ENCODE results near the gene FOXN4. TPM values are rescaled to one million over a fixed set of nuclear protein-coding genes. Genes with fewer than 3 reads are reported as not detected.

FOXN4 gene
- polyA plus RNA-seq, 1 donor from 2014 or later: 0.14 TPM

- Histone ChIP-seq H3K9me2 (ENCODE audit: insufficient read depth, low read length) (no peaks in the 10 kb centered on the region), H3K9me3 (ENCODE audit: low read length) (no peaks in the 10 kb centered on the region), H3F3A (ENCODE audit: insufficient read depth, low read length, poor library complexity, severe bottlenecking) (no peaks in the 10 kb centered on the region), H4K20me1 (ENCODE audit: insufficient read depth) (no peaks in the 10 kb centered on the region), H3K79me2 (replicated peaks; ENCODE audit: insufficient read depth, low read length) (no peaks in the 10 kb centered on the region), H3K9ac (ENCODE audit: low read length) (no peak overlapping the region), H3K4me2 (ENCODE audit: low read length) (no peak overlapping the region), H3K27ac (ENCODE audit: low read length) (no peak overlapping the region), H2AFZ (ENCODE audit: low read depth, low read length) (no peak overlapping the region), H3K4me3 (ENCODE audit: low read length) (no peak overlapping the region), H3K36me3 (ENCODE audit: insufficient read depth, low read length) (no peaks in the 10 kb centered on the region), H3K27me3 (ENCODE audit: insufficient read depth, low read depth, low read length) (no peaks in the 10 kb centered on the region)
- no peak for TF ChIP-seq TAF1 (IDR thresholded peaks at IDR 0.05; ENCODE audit: low read depth)
- TF ChIP-seq RAD21 (conservative IDR thresholded peaks at IDR 0.05): no peak
- TF ChIP-seq SMC3 (conservative IDR thresholded peaks at IDR 0.05; ENCODE audit: poor library complexity): no peak
- no peak for TF ChIP-seq EP300 (conservative IDR thresholded peaks at IDR 0.05; ENCODE audit: poor library complexity, severe bottlenecking)
- no peak for TF ChIP-seq MXI1 (conservative IDR thresholded peaks at IDR 0.05; ENCODE audit: poor library complexity, severe bottlenecking)
- no peak for TF ChIP-seq REST (IDR thresholded peaks at IDR 0.05; ENCODE audit: borderline replicate concordance)
- no peak for TF ChIP-seq CTCF (IDR thresholded peaks at IDR 0.05; ENCODE audit: poor library complexity, severe bottlenecking)
- TF ChIP-seq POLR2AphosphoS5 (IDR thresholded peaks at IDR 0.05): no peak
- TF ChIP-seq EZH2 (IDR thresholded peaks at IDR 0.05; ENCODE audit: borderline replicate concordance, insufficient read depth, low read length, poor library complexity, severe bottlenecking): no peak
Observed at GRCh38 chr12:109261087-109261486, 48.0 kb downstream of the FOXN4 start.

- no peaks in the 10 kb centered on the region for H3K9me2 ChIP-seq (ENCODE audit: insufficient read depth, low read length)
- H3K27ac ChIP-seq (ENCODE audit: low read length): no peak overlapping the region
- H3K4me2 ChIP-seq (ENCODE audit: low read length): no peak overlapping the region
- no peak overlapping the region for H3K4me3 ChIP-seq (ENCODE audit: low read length)
- no peak overlapping the region for H2AFZ ChIP-seq (ENCODE audit: low read depth, low read length)
- no peaks in the 10 kb centered on the region for H4K20me1 ChIP-seq (ENCODE audit: insufficient read depth)
- no peaks in the 10 kb centered on the region for H3K79me2 ChIP-seq (replicated peaks; ENCODE audit: insufficient read depth, low read length)
- no peaks in the 10 kb centered on the region for H3K36me3 ChIP-seq (ENCODE audit: insufficient read depth, low read length)
- H3K9ac ChIP-seq (ENCODE audit: low read length): no peak overlapping the region
- H3F3A ChIP-seq (ENCODE audit: insufficient read depth, low read length, poor library complexity, severe bottlenecking): no peaks in the 10 kb centered on the region
- no peaks in the 10 kb centered on the region for H3K27me3 ChIP-seq (ENCODE audit: insufficient read depth, low read depth, low read length)
- TF ChIP-seq RAD21 (conservative IDR thresholded peaks at IDR 0.05): no peak
- no peaks in the 10 kb centered on the region for H3K9me3 ChIP-seq (ENCODE audit: low read length)
Observed at GRCh38 chr12:109259545-109259895, 49.6 kb downstream of the FOXN4 start.

Measured in neural cell (in vitro differentiated cells).